ENCODE data around the gene PRICKLE2.

PRICKLE2 gene

GRCh38 chr3:64129106-64129505, 96.2 kb downstream of the PRICKLE2 start:
- no peak for DNase-seq (ENCODE audit: low read depth)
- no peak overlapping the region for H3K4me3 ChIP-seq (ENCODE audit: low read depth, low read length)
- no peak for TF ChIP-seq CTCF (IDR thresholded peaks at IDR 0.05; ENCODE audit: control insufficient read depth, extremely low read depth, insufficient read depth)

GRCh38 chr3:64125561-64125960, 99.7 kb downstream of the PRICKLE2 start:
- no peak for TF ChIP-seq CTCF (IDR thresholded peaks at IDR 0.05; ENCODE audit: control insufficient read depth, extremely low read depth, insufficient read depth)
- no peak for DNase-seq (ENCODE audit: low read depth)

GRCh38 chr3:64123931-64124330, 101.3 kb downstream of the PRICKLE2 start:
- no peak overlapping the region for H3K4me3 ChIP-seq (ENCODE audit: low read depth, low read length)
- no peak for DNase-seq (ENCODE audit: low read depth)
- no peak for TF ChIP-seq CTCF (IDR thresholded peaks at IDR 0.05; ENCODE audit: control insufficient read depth, extremely low read depth, insufficient read depth)

More at GRCh38 chr3:64125561-64125960, 99.7 kb downstream of the PRICKLE2 start:
- no peak overlapping the region for H3K4me3 ChIP-seq (ENCODE audit: low read depth, low read length)

GRCh38 chr3:64122476-64122875, 102.8 kb downstream of the PRICKLE2 start:
- no peak for TF ChIP-seq CTCF (IDR thresholded peaks at IDR 0.05; ENCODE audit: control insufficient read depth, extremely low read depth, insufficient read depth)
- H3K4me3 ChIP-seq (ENCODE audit: low read depth, low read length): no peak overlapping the region
- no peak for DNase-seq (ENCODE audit: low read depth)

GRCh38 chr3:64121750-64122311, 103.4 kb downstream of the PRICKLE2 start:
- no peak for TF ChIP-seq CTCF (IDR thresholded peaks at IDR 0.05; ENCODE audit: control insufficient read depth, extremely low read depth, insufficient read depth)
- no peak overlapping the region for H3K4me3 ChIP-seq (ENCODE audit: low read depth, low read length)
- no peak for DNase-seq (ENCODE audit: low read depth)

GRCh38 chr3:64120876-64121275, 104.4 kb downstream of the PRICKLE2 start:
- no peak overlapping the region for H3K4me3 ChIP-seq (ENCODE audit: low read depth, low read length)
- DNase-seq (ENCODE audit: low read depth): no peak
- no peak for TF ChIP-seq CTCF (IDR thresholded peaks at IDR 0.05; ENCODE audit: control insufficient read depth, extremely low read depth, insufficient read depth)

- DNase-seq (ENCODE audit: low read depth): no peak
- no peak for TF ChIP-seq CTCF (IDR thresholded peaks at IDR 0.05; ENCODE audit: control insufficient read depth, extremely low read depth, insufficient read depth)
- H3K4me3 ChIP-seq (ENCODE audit: low read depth, low read length): no peak overlapping the region
Observed at GRCh38 chr3:64117483-64117882, 107.8 kb downstream of the PRICKLE2 start.

All from LNCaP clone FGC (cell line).